ENCODE data around the gene ESR1. TPM values are rescaled to one million over a fixed set of nuclear protein-coding genes. Genes with fewer than 3 reads are reported as not detected.

Gene ESR1
- total and polyA plus RNA-seq, 9 of the 15 experiments (the other 6 are each of a cell fraction or from before 2014, with no cell fraction given), result 0.03 to 0.27 (median 0.08) TPM; not detected in 1

GRCh38 chr6:151822252-151823111, 15.0 kb downstream of the ESR1 start (continued):
- no peak for TF ChIP-seq ZNF175 (CRISPR knock-in tag; IDR thresholded peaks at IDR 0.05; ENCODE audit: low read depth)
- TF ChIP-seq ZNF24 (IDR thresholded peaks at IDR 0.05), result no peak
- TF ChIP-seq RUNX1 (IDR thresholded peaks at IDR 0.05; ENCODE audit: low read depth), result no peak
- no peak for TF ChIP-seq CBFB (CRISPR knock-in tag; IDR thresholded peaks at IDR 0.05)
- no peak for TF ChIP-seq ZBED1 (IDR thresholded peaks at IDR 0.05)
- no peak for TF ChIP-seq ZNF561 (CRISPR knock-in tag; conservative IDR thresholded peaks at IDR 0.05)
- TF ChIP-seq DDX20 (tag; IDR thresholded peaks at IDR 0.05; ENCODE audit: low read depth), result no peak
- no peak for TF ChIP-seq TAF9B (IDR thresholded peaks at IDR 0.05; ENCODE audit: partially characterized antibody)

- H2AFZ ChIP-seq (ENCODE audit: low read depth, low read length), result no peak overlapping the region
- ChIA-PET CTCF (ENCODE audit: low intra/inter-chr PET ratio) (no interaction called here), POLR2A (no interaction called here)
- WGBS (ENCODE audit: insufficient coverage, low coverage, missing lambda C conversion rate), result 0% methylated on average over 4 of the region's 4 CpGs
- no TSS peak for BruUV-seq (replicated peaks)
- H3K27ac ChIP-seq (ENCODE audit: extremely low read depth, low read depth, low read length), result no peak overlapping the region
- DNase-seq (ENCODE audit: extremely low read depth in 1 of 4, low spot score in 3 of 4) (no peak), ATAC-seq (no peak), FAIRE-seq (no peak)
- no peaks in the 10 kb centered on the region for H3K27me3 ChIP-seq (ENCODE audit: control insufficient read depth in 2 of 2, insufficient read depth in 2 of 2, low read length in 2 of 2)
- H3K36me3 ChIP-seq (ENCODE audit: control insufficient read depth, insufficient read depth, low read length), result no peaks in the 10 kb centered on the region
- no peaks in the 10 kb centered on the region for H3K79me2 ChIP-seq (ENCODE audit: control insufficient read depth, insufficient read depth, low read length)
- in situ Hi-C loops (cut with MboI) (no loop called here), intact Hi-C loops (cut with micrococcal nuclease) (no loop called here)
- no peaks in the 10 kb centered on the region for H3K9me1 ChIP-seq (ENCODE audit: control insufficient read depth, insufficient read depth, low read length)
- H3K9ac ChIP-seq (ENCODE audit: insufficient read depth in 1 of 2, low read depth in 2 of 2, low read length in 2 of 2), result no peak overlapping the region
- H3K4me2 ChIP-seq (ENCODE audit: insufficient read depth, low read length), result no peak overlapping the region
- H3K4me1 ChIP-seq (replicated peaks in 1 of 2; ENCODE audit: control insufficient read depth in 2 of 2, insufficient read depth in 2 of 2, low read length in 2 of 2), result no peaks in the 10 kb centered on the region
- no peak overlapping the region for H3K4me3 ChIP-seq
- no peaks in the 10 kb centered on the region for H3K9me3 ChIP-seq (replicated peaks; ENCODE audit: control insufficient read depth, insufficient read depth, low read depth, low read length)
- TF ChIP-seq RNF219 (CRISPR knock-in tag; IDR thresholded peaks at IDR 0.05), result no peak
- no peak for TF ChIP-seq KDM5B (IDR thresholded peaks at IDR 0.05; ENCODE audit: insufficient replicate concordance, low read depth, low read length)
- no peak for TF ChIP-seq SPI1 (IDR thresholded peaks at IDR 0.05; ENCODE audit: borderline replicate concordance, low read depth, low read length)
- TF ChIP-seq CC2D1A (IDR thresholded peaks at IDR 0.05), result no peak
- no peak for TF ChIP-seq SFPQ (IDR thresholded peaks at IDR 0.05; ENCODE audit: low read depth, low read length)
- no peaks in the 10 kb centered on the region for H4K20me1 ChIP-seq (replicated peaks; ENCODE audit: control insufficient read depth, insufficient read depth, low read length)
These were observed 19.1 kb downstream of the ESR1 start for GRCh38 chr6:151826517-151827142.
